Bronchial epithelial cell (primary cell): ENCODE measurements around the gene SLC1A3. TPM values are rescaled to one million over a fixed set of nuclear protein-coding genes. Genes with fewer than 3 reads are reported as not detected.
A peak's percentile ranks its signal among the peaks of the same experiment; 100 is the strongest.

Source experiments
- DNase-seq: peaks from one replicate; pipeline ENCODE4 v3.0.0-alpha.2; 2010; ENCODE audit warnings: low read depth
- FAIRE-seq: peaks from 2 replicates; lab custom pipeline; 2011; peaks lifted over from hg19 to GRCh38; lab: Jason Lieb, UNC
- H3K27me3 ChIP-seq: 2 replicates; pipeline ENCODE4 v1.5.1; 2011; ENCODE audit warnings: low read length; ENCODE audit not compliant: control insufficient read depth, insufficient read depth
- H3K36me3 ChIP-seq: 2 replicates; pipeline ENCODE4 v1.5.1; 2011; ENCODE audit warnings: low read length; ENCODE audit not compliant: control insufficient read depth, insufficient read depth
- H3K4me3 ChIP-seq: 2 replicates; pipeline ENCODE4 v1.5.1; 2011; ENCODE audit warnings: mild to moderate bottlenecking, low read depth, low read length, control low read depth
- CTCF ChIP-seq: IDR thresholded peaks from 2 replicates; pipeline ENCODE4 v1.5.1; 2011; ENCODE audit warnings: mild to moderate bottlenecking, moderate library complexity, low read length, control low read depth, inconsistent platforms; ENCODE audit not compliant: insufficient read depth, severe bottlenecking
- total RNA-seq: library from RNA; depleted of rRNA; stranded (reverse); fragments of >200 nt; gene quantifications from 2 replicates; pipeline ENCODE4 v1.2.1, GENCODE V29; 2014

Gene SLC1A3
- total RNA-seq, 1 donor from 2014 or later = 3.4 TPM

GRCh38 chr5:36706662-36707061, 100.3 kb downstream of the SLC1A3 start:
- no peaks in the 10 kb centered on the region for H3K27me3 ChIP-seq
- no peak for TF ChIP-seq CTCF
- DNase-seq = no peak
- H3K4me3 ChIP-seq = no peak overlapping the region
- FAIRE-seq = no peak
- H3K36me3 ChIP-seq = no peaks in the 10 kb centered on the region

- H3K4me3 ChIP-seq = no peak overlapping the region
- H3K27me3 ChIP-seq = no peaks in the 10 kb centered on the region
- DNase-seq (no peak), FAIRE-seq (no peak)
- H3K36me3 ChIP-seq = no peaks in the 10 kb centered on the region
- no peak for TF ChIP-seq CTCF
Measured at GRCh38 chr5:36708996-36709395, 102.6 kb downstream of the SLC1A3 start.

- FAIRE-seq (no peak), DNase-seq (no peak)
- H3K27me3 ChIP-seq = no peaks in the 10 kb centered on the region
- H3K36me3 ChIP-seq = no peaks in the 10 kb centered on the region
- no peak overlapping the region for H3K4me3 ChIP-seq
- TF ChIP-seq CTCF = no peak
Measured at GRCh38 chr5:36710039-36710438, 103.6 kb downstream of the SLC1A3 start.

GRCh38 chr5:36712706-36713105, 106.3 kb downstream of the SLC1A3 start:
- peak; percentile 72 for DNase-seq
- TF ChIP-seq CTCF = no peak
- Histone ChIP-seq H3K36me3 (no peaks in the 10 kb centered on the region), H3K27me3 (no peaks in the 10 kb centered on the region), H3K4me3 (no peak overlapping the region)
- peak; percentile 66 for FAIRE-seq

GRCh38 chr5:36713541-36713940, 107.1 kb downstream of the SLC1A3 start:
- no peak overlapping the region for H3K4me3 ChIP-seq
- H3K36me3 ChIP-seq = no peaks in the 10 kb centered on the region
- DNase-seq = no peak
- H3K27me3 ChIP-seq = no peaks in the 10 kb centered on the region
- no peak for FAIRE-seq
- no peak for TF ChIP-seq CTCF

- FAIRE-seq = no peak
- H3K27me3 ChIP-seq = no peaks in the 10 kb centered on the region
- no peak for TF ChIP-seq CTCF
- no peak overlapping the region for H3K4me3 ChIP-seq
- no peak for DNase-seq
- H3K36me3 ChIP-seq = no peaks in the 10 kb centered on the region
Measured at GRCh38 chr5:36717131-36717695, 110.8 kb downstream of the SLC1A3 start.
